SJSA1 (cell line): ENCODE results near the gene RBM44. TPM values are rescaled to one million over a fixed set of nuclear protein-coding genes. Genes with fewer than 3 reads are reported as not detected.
A peak's percentile ranks its signal among the peaks of the same experiment; 100 is the strongest.

Source experiments
- DNase-seq, 2 experiments: peaks; one replicate each; pipeline ENCODE4 v3.0.0-alpha.2; 2015 to 2020; ENCODE audit warnings: low spot score in 2 of 2, low read depth in 1 of 2
- H3K27ac ChIP-seq: fragments of 250-450 bp; sonication (Bioruptor Pico); 2 replicates; pipeline ENCODE4 v1.5.1; 2020; ENCODE audit warnings: mild to moderate bottlenecking, moderate library complexity
- H3K27me3 ChIP-seq: fragments of 250-450 bp; sonication (Bioruptor Pico); replicated peaks from 2 replicates; pipeline ENCODE4 v1.5.1; 2020; ENCODE audit warnings: mild to moderate bottlenecking, moderate library complexity
- H3K36me3 ChIP-seq: fragments of 250-450 bp; sonication (Bioruptor Pico); 2 replicates; pipeline ENCODE4 v1.5.1; 2020; ENCODE audit warnings: mild to moderate bottlenecking
- H3K4me1 ChIP-seq: fragments of 250-450 bp; sonication (Bioruptor Pico); replicated peaks from 2 replicates; pipeline ENCODE4 v1.6.1; 2021; ENCODE audit warnings: mild to moderate bottlenecking
- H3K4me3 ChIP-seq: fragments of 250-450 bp; sonication (Bioruptor Pico); 2 replicates; pipeline ENCODE4 v1.5.1; 2020; ENCODE audit warnings: mild to moderate bottlenecking
- H3K9me3 ChIP-seq: fragments of 250-450 bp; sonication (Bioruptor Pico); replicated peaks from 2 replicates; pipeline ENCODE4 v1.5.1; 2020; ENCODE audit warnings: mild to moderate bottlenecking
- total RNA-seq: library from RNA; depleted of rRNA; stranded (reverse); fragments of >200 nt; shearing (Covaris generic); gene quantifications from 2 replicates; pipeline ENCODE4 v1.2.3, GENCODE V29; 2014

Gene RBM44
- total RNA-seq, 1 experiment from 2014 or later, result 0.08 TPM

DNA sequence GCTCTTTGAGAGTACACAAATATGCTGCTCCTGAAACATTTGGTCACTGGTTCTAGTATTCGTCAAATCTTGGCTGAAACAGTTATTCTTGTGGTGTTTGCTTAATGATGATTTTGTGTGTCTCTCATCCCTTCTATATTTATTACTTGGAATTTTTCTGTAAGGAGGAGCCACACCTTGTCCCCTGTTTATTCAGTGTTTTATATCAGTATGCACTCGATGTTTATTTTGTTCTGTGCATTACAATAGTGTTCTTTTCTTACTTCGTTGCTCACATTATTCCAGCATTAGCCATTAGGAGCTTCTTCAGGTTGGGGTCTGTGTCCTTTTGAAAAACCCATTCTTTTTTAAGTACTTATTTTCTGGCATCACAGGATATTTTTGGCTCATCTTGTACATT lies 55.7 kb downstream of the RBM44 start:
- H3K4me3 ChIP-seq, result no peak overlapping the region
- H3K27ac ChIP-seq, result no peak overlapping the region

DNA sequence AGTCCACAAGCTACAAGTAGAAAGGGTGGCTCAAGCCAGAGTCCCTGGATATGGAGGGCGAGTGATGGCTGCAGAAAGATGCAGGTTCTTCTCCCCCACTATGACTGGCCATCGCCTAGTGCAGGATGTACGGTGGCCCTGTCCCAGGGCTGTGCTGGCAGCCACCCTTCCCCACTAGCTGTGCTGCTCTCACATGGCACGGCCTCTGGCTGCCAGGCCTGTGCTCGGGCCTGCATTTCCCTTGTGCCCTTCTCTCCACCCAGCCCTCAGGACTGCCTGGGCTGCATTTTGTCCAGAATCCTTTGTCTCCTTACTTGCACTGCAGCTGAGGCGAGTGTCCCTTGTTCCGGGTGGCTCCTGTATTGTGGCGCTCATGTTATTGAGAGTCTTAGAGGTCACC lies 59.2 kb downstream of the RBM44 start:
- H3K4me3 ChIP-seq, result no peak overlapping the region
- H3K27ac ChIP-seq, result no peak overlapping the region
- no peaks in the 10 kb centered on the region for H3K36me3 ChIP-seq
- H3K27me3 ChIP-seq, result no peaks in the 10 kb centered on the region
- no peaks in the 10 kb centered on the region for H3K9me3 ChIP-seq
- DNase-seq, result no peak
- H3K4me1 ChIP-seq, result peaks cover 45% of the 10 kb centered on the region

More for the DNA sequence above, 55.7 kb downstream of the RBM44 start:
- Histone ChIP-seq H3K4me1 (peaks cover 23% of the 10 kb centered on the region), H3K27me3 (no peaks in the 10 kb centered on the region), H3K9me3 (no peaks in the 10 kb centered on the region), H3K36me3 (no peaks in the 10 kb centered on the region)
- DNase-seq, result no peak

DNA sequence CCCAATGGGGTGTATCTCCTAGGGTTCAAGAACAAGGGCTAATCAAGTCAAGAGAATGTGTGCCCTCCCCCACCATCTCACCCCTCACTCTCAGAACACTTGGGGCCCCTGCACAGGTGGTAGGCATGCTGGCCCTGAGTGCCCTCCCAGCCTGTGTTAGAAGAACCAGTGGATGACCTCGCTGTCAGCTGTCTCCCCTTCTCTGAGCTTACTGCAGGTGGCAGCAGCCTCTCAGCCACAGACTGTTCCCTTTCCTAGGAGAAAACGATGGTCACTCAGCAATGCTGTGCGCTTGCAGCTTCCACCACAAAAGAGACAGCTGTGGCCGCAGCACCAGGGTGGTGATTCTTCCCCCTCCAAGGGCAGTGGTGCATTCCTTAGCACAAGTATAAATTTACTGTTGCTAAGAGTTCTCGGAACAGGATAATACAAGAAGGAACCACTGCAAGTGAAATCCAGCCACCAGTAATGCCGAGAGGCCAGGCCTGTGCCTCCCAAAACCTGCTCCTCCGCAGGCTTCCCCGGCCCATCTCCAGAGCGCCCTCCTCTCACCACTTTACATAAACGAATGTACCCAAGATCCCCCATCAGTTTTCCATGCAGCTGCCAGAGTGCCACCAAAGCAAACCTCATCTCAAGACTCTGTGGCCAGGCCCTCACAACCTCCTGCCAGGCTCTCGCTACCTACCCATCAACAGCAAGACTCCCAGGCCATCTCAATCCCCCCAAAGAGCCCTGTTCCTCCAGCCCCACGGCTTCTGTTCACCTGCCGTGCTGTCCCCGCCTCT lies 59.9 kb downstream of the RBM44 start:
- peaks cover 45% of the 10 kb centered on the region for H3K4me1 ChIP-seq
- H3K36me3 ChIP-seq, result no peaks in the 10 kb centered on the region
- peak; percentile 78 to 84 for DNase-seq
- no peaks in the 10 kb centered on the region for H3K9me3 ChIP-seq
- no peak overlapping the region for H3K4me3 ChIP-seq
- H3K27ac ChIP-seq, result no peak overlapping the region
- no peaks in the 10 kb centered on the region for H3K27me3 ChIP-seq

DNA sequence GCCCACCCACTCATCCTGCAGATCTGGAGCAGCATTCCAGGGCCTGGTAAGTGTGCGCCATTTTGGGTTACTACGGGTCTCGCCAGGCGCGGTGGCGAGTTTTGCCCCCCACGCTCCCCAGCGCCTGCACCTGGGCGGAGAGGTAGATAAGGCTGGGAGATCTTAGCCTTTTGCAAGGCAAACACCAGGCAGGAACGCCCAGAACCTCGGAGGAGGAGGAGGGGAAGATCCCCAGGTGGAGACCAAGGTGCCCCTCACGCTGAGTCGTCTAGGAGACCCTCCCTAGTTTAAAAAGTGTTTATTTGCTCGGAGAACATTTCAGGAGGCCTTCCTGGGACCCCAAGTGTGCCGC lies 60.5 kb downstream of the RBM44 start:
- no peak overlapping the region; the same call in 1 of the 2 replicates for H3K4me3 ChIP-seq

DNA sequence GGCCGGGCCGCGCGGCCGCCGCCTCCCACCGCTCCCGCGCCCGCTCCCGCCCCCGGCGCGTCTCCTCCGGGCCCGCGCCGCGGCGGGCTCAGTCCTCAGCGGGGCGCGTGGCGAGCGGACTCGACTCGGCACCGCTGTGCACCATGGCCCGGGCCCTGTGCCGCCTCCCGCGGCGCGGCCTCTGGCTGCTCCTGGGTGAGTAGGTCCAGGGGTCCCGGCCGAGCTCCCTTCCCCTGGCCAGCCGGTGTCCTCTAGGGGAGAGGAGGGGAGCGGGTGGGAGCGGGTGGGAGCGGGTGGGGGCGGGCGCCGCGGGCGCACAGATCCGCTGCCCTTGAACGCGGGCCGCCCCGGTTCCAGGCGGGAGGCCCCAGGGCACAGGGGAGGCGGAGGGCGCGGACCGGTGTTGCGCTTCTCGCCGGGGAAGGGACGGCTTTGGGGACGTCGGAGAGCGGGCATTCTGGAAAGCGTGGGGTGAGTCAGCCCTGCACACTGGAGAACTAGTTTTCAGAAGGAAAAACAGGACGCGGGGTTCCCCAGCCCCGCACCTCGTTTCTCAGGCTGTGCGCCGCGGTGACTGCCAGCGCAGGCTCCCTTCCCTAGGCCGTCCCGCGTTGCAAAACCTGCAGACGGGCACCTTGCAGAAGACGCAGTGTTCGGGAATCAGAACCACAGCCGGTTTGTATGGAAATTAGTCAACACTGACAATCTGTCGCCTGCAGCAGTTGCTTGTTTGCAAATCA lies 61.1 kb downstream of the RBM44 start, which contains the start of gene RAMP1:
RAMP1 (plus strand) TSS at position 91 of the 740 bp plus-strand sequence; CDS start at position 144, 53 bp downstream.
- Histone ChIP-seq H3K27me3 (no peaks in the 10 kb centered on the region), H3K27ac (no peak within 1 kb of the TSS), H3K36me3 (no peaks in the 10 kb centered on the region), H3K4me1 (peaks cover 49% of the 10 kb centered on the region), H3K4me3 (peak within 1 kb of the TSS; percentile 7; the same call in 1 of the 2 replicates), H3K9me3 (no peaks in the 10 kb centered on the region)
- no peak for DNase-seq

More for the DNA sequence above, 60.5 kb downstream of the RBM44 start:
- Histone ChIP-seq H3K27me3 (no peaks in the 10 kb centered on the region), H3K36me3 (no peaks in the 10 kb centered on the region), H3K27ac (no peak overlapping the region), H3K4me1 (peaks cover 48% of the 10 kb centered on the region), H3K9me3 (no peaks in the 10 kb centered on the region)
- DNase-seq, result no peak

DNA sequence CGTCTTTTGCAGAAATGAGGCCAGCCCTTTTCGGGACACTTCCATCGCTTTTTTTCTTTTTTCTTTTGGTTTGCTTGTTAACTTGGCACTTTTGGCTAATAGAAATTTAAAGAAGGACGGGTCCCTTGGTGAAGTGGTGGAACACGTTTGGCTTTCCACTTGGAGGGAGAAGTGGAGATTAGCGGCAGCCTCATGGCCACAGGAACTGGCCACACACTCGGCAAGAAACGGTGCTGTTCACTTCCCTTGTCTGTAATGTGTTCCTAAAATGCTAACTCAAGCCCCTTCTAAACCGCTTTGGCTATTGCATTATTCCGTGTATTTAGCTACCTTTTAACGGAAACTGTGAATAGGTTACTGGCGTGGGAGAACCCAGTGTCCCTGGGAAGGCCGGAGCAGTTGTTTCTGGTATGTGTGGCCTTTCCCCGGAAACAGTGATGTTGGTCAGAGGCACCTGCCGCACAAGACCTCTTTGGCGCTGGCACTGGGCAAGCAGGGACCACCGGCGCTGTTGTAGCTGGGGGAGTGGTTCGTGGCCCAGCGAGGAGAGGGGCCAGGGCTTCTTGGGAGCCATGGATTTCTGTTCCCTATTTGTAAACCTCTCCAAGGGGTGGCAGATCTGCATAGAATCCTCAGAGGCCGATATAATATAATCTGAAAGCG lies 61.8 kb downstream of the RBM44 start:
- no peaks in the 10 kb centered on the region for H3K36me3 ChIP-seq
- no peak overlapping the region for H3K4me3 ChIP-seq
- H3K9me3 ChIP-seq, result no peaks in the 10 kb centered on the region
- no peaks in the 10 kb centered on the region for H3K27me3 ChIP-seq
- no peak overlapping the region for H3K27ac ChIP-seq
- DNase-seq, result no peak
- H3K4me1 ChIP-seq, result peaks cover 49% of the 10 kb centered on the region

DNA sequence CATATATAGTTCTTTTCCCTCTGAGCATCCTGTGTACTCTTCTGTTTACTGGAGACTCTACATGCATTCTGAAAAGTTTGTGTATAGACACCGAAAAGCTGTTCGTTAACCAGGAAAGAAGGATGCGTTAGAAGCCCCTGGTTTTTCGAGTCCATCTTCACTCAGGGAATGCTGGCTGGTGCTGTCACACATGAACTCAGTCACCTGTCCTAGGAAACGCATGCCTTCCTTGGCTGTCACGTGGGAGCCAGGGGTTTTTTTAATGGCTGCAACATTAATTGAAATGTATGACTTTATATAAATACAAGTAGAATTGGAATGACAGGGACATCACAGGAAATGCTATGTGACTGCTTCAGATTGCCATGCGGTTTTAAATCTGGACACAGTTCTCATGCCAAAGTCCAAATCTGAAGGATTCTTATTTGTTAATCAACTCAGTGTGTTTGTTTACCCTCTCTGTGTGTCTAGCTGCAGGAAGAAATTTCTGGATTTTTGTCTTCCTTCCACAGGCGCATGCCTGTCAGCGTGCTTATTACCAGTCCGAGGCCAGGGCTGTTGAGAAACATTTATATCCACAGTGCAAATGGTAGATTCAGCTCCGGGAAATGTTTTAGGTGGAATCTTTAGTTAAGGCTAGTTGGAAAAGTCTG lies 63.4 kb downstream of the RBM44 start:
- Histone ChIP-seq H3K9me3 (no peaks in the 10 kb centered on the region), H3K4me1 (peaks cover 63% of the 10 kb centered on the region), H3K27me3 (no peaks in the 10 kb centered on the region), H3K27ac (no peak overlapping the region), H3K4me3 (no peak overlapping the region), H3K36me3 (no peaks in the 10 kb centered on the region)
- DNase-seq, result no peak

DNA sequence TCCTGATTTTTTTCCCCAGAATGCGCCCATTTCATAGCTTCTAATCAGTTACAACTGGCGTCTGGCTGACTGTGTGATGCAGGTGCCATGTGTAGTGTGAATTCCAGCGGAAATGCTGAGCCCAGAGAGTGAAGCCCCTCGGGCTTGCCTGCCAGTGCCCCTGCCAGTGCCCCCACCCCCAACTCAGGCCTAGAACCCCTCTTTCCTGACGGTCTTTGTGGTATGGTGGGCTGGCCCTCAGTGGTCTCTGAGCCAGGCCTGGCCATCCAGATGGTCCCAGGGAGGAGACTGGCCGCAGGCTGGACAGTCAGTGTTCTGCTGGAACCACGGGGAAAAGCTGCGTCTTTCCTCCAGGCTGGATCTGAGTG lies 63.9 kb downstream of the RBM44 start:
- no peaks in the 10 kb centered on the region for H3K27me3 ChIP-seq
- H3K4me3 ChIP-seq, result no peak overlapping the region
- H3K4me1 ChIP-seq, result peaks cover 64% of the 10 kb centered on the region

DNA sequence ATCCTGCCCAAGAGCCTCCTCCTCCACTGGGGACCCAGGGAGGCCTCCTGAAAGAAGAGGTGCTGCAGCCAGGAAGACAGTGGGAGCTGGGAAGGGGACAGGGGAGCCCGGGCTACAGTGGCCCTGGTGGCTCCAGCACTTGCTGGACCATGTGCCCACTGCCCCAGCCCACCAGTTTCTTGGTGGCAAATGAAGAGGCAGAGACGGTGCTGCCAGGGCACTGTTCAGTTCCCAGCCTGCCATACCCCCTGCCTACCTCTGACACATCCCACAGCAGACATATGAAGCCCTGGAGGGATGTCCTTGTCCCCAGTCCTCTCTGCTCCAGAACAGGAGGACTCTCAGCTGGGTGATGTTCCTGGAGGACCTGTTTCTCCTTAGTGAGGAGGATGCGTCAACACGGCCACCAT lies 64.5 kb downstream of the RBM44 start:
- no peak for DNase-seq
- Histone ChIP-seq H3K9me3 (no peaks in the 10 kb centered on the region), H3K4me3 (no peak overlapping the region), H3K27me3 (no peaks in the 10 kb centered on the region), H3K36me3 (no peaks in the 10 kb centered on the region), H3K4me1 (peaks cover 66% of the 10 kb centered on the region), H3K27ac (no peak overlapping the region)

More for the DNA sequence above, 63.9 kb downstream of the RBM44 start:
- Histone ChIP-seq H3K36me3 (no peaks in the 10 kb centered on the region), H3K9me3 (no peaks in the 10 kb centered on the region), H3K27ac (no peak overlapping the region)
- DNase-seq, result no peak

DNA sequence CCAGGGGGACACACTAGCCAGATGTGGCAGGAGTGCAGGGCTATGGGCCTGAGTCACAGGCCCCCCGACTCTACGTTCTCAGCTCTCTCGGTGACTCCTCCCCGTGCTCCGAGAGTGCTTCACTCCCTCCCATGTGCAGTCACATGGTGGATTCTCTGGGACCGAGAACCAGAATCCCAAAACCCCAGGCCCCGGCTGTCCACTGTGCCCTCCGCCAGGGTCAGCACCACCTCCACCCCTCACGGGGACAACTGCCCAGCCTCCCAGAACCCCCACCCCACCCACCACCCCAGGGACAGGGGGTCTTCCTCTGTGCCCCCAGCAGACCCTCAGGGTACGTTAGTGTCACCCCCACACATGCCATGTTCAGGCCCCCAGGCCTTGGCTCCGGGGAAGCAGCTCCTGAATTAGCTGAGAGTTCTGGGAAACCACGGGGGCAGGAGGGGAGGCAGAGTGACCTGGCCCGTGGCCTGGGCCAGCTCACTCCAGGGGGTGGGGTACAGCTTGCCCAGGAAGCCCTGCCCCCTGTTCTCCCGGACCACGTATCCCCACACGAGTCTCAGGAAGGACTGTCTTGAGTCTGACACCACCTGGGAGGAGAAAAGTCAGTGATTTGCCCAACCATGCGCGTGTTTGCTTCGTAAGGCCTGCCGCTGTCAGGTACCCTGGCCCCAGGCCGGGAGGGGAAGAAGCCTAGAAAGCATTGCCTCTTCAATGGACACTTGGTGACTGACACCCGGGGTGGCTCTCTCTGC lies 65.3 kb downstream of the RBM44 start:
- Histone ChIP-seq H3K27ac (no peak overlapping the region), H3K36me3 (no peaks in the 10 kb centered on the region), H3K27me3 (no peaks in the 10 kb centered on the region), H3K4me3 (no peak overlapping the region), H3K4me1 (peaks cover 63% of the 10 kb centered on the region), H3K9me3 (no peaks in the 10 kb centered on the region)
- DNase-seq, result no peak

DNA sequence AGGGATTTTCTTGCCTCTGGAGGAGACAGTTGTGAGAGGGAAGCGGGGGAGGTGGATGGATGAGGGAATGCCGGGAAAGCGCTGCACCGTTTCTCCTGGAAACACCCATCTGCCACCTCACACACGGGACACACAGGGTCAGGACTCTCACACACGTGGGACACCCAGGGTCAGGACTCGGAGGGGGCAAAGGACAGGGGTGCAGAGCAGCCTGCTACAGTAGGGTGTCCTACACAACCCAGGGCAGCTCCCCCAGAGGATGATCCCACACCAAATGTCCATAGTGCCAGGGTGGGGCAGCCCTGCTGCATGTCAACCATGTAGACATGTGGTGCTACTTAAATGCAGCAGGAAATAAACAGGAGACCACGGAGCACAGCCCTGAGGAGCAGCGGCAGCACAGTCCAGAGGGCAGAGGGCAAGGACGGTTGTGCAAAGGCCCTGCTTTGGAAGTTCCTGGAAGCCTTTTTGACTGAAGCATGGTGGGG lies 65.9 kb downstream of the RBM44 start:
- no peak for DNase-seq
- Histone ChIP-seq H3K4me1 (peaks cover 60% of the 10 kb centered on the region), H3K4me3 (no peak overlapping the region), H3K27ac (peak overlapping the region; percentile 36), H3K36me3 (no peaks in the 10 kb centered on the region), H3K9me3 (no peaks in the 10 kb centered on the region), H3K27me3 (no peaks in the 10 kb centered on the region)

DNA sequence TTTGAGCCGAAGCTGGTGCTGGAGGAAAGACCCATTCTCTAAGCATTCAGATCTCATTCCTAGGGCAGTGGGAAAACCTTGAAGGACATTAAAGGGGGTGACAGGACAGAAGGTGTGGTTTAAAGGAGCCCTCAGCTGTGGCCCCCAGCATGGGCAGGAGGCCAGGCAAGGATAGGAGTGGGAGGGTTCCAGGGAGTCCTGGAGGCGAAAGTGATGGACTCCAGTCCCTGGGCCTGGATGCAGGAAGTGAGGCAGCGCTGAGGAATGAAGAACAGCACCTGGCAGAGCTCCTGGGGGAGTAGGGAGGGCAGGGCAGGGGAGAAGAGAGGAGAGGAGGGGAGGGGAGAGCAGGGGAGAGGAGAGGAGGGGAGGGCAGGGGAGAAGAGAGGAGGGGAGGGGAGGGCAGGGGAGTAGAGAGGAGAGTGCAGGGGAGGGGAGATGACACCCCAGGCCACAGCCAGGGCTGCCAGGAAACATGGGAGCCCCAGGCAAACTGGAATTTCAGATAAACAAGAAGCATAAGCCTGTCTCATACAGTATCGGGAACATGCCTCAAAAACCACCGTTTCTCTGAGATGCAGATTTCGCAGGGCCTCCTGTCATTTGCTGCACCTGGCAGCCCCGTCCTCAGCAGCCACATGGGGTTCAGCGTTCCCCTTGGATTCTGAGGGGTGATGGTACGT lies 66.5 kb downstream of the RBM44 start:
- Histone ChIP-seq H3K9me3 (no peaks in the 10 kb centered on the region), H3K36me3 (no peaks in the 10 kb centered on the region), H3K27ac (peak overlapping the region; percentile 79), H3K4me3 (no peak overlapping the region), H3K4me1 (peaks cover 60% of the 10 kb centered on the region), H3K27me3 (no peaks in the 10 kb centered on the region)
- peak in 1 of 2 experiments; percentile 72 for DNase-seq
